GM12801 (cell line): ENCODE data around the gene GLDN.

Source experiments
- CTCF ChIP-seq: IDR thresholded peaks from one replicate; pipeline ENCODE4 v1.5.1; 2011; ENCODE audit warnings: control low read depth; ENCODE audit not compliant: insufficient read length; ENCODE audit errors: extremely low read depth

Gene GLDN

GRCh38 chr15:51380999-51381806 lies 39.7 kb downstream of the GLDN start:
- no peak for TF ChIP-seq CTCF

- no peak for TF ChIP-seq CTCF
Measured at GRCh38 chr15:51382787-51383186, 41.3 kb downstream of the GLDN start.

GRCh38 chr15:51386029-51386428 lies 44.6 kb downstream of the GLDN start:
- no peak for TF ChIP-seq CTCF

- TF ChIP-seq CTCF = no peak
Measured at GRCh38 chr15:51386486-51386885, 45.0 kb downstream of the GLDN start.

- no peak for TF ChIP-seq CTCF
Measured at GRCh38 chr15:51386960-51387698, 45.7 kb downstream of the GLDN start.

- TF ChIP-seq CTCF = no peak
Measured at GRCh38 chr15:51387699-51388041, 46.2 kb downstream of the GLDN start.

- TF ChIP-seq CTCF = no peak
Measured at GRCh38 chr15:51388726-51389125, 47.3 kb downstream of the GLDN start.
